BJ (cell line): ENCODE data around the gene CCL22. TPM values are rescaled to one million over a fixed set of nuclear protein-coding genes. Genes with fewer than 3 reads are reported as not detected.
"Not testable (repeated sequence)": the region's sequence is repeated elsewhere in the genome, so short reads cannot be mapped to it uniquely, and the experiment has no call there.

Experiments used
- CTCF ChIA-PET: fragments of 350-600 bp; formaldehyde crosslinking; extraction: SDS; loops from one replicate; lab custom pipeline; 2021; ENCODE audit warnings: antibody characterized with exemption, inconsistent platforms; lab: Yijun Ruan, JAX
- POLR2A ChIA-PET: fragments of 300-600 bp; sonication (Branson Sonifier 250); formaldehyde crosslinking; extraction: SDS; loops from one replicate; lab custom pipeline; 2021; ENCODE audit warnings: antibody characterized with exemption; lab: Charles Lee
- DNase-seq: peaks from one replicate; pipeline ENCODE4 v3.0.0-alpha.2; 2011; ENCODE audit warnings: low read depth
- H3K27me3 ChIP-seq: 2 replicates; pipeline ENCODE4 v1.6.0; 2011; ENCODE audit warnings: low read length; ENCODE audit not compliant: control insufficient read depth, insufficient read depth
- H3K36me3 ChIP-seq: 2 replicates; pipeline ENCODE4 v1.5.1; 2011; ENCODE audit warnings: low read length; ENCODE audit not compliant: control insufficient read depth, insufficient read depth
- H3K4me3 ChIP-seq: 2 replicates; pipeline ENCODE4 v1.5.1; 2011; ENCODE audit warnings: low read depth, mild to moderate bottlenecking, control low read depth, low read length
- polyA plus RNA-seq: library from polyadenylated mRNA; depleted of rRNA; stranded (reverse); fragments of >200 nt; gene quantifications from 2 replicates; pipeline ENCODE4 v1.2.3, GENCODE V29; 2011
- TF ChIP-seq, protein P1 (sequence below): IDR thresholded peaks from 2 replicates; pipeline ENCODE4 v1.5.1; 2011; ENCODE audit warnings: low read depth, mild to moderate bottlenecking, control low read depth, inconsistent platforms, low read length, moderate library complexity; ENCODE audit not compliant: insufficient read depth

The CCL22 gene
- polyA plus RNA-seq, 1 experiment, result not detected

DNA sequence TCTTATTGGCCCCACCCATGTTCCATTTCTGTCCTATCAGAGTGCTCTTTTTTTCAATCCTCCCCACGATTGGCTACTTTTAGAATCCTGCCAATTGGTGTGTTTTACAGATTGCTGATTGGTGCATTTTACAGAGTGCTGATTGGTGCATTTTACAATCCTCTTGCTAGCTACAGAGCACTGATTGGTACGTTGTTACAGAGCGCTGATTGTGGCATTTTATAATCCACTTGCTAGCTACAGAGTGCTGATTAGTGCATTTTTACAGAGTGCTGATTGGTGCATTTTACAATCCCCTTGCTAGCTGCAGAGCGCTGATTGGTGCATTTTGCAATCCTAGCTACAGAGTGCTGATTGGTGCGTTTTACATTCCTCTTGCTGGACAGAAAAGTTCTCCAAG, 36.4 kb downstream of the CCL22 start:
- CTCF ChIA-PET, result interaction anchor here (1.3 to 1.7 kb wide), 3 partner anchors 9 to 28 kb away, joined by 4 to 9 read pairs (median 4); no protein-coding TSS in a partner anchor
- Histone ChIP-seq H3K36me3 (no peaks in the 10 kb centered on the region), H3K27me3 (peaks cover 14% of the 10 kb centered on the region), H3K4me3 (no peak overlapping the region)
- POLR2A ChIA-PET, result no interaction called here
- no peak for DNase-seq
- TF ChIP-seq, protein P1, sequence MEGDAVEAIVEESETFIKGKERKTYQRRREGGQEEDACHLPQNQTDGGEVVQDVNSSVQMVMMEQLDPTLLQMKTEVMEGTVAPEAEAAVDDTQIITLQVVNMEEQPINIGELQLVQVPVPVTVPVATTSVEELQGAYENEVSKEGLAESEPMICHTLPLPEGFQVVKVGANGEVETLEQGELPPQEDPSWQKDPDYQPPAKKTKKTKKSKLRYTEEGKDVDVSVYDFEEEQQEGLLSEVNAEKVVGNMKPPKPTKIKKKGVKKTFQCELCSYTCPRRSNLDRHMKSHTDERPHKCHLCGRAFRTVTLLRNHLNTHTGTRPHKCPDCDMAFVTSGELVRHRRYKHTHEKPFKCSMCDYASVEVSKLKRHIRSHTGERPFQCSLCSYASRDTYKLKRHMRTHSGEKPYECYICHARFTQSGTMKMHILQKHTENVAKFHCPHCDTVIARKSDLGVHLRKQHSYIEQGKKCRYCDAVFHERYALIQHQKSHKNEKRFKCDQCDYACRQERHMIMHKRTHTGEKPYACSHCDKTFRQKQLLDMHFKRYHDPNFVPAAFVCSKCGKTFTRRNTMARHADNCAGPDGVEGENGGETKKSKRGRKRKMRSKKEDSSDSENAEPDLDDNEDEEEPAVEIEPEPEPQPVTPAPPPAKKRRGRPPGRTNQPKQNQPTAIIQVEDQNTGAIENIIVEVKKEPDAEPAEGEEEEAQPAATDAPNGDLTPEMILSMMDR, result no peak

DNA sequence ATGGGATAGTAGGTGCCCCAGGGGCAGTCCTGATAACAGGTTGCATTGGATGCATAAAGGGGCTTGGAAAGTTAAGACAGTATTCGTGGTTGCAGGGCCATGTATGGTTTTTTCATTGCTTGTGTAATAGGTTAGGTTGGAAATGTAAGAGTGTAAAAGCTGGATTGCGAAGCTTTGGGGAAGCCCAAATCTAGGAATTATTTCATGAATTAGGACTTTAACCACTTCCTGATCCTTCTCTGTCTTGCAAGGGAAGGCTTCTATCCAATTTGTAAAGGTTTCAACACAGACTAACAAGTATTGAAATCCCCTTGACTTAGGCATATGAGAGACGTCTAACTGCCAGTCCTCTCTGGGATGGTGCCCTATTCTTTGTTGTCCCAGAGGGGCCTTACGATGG, 38.2 kb downstream of the CCL22 start:
- Histone ChIP-seq H3K27me3 (peaks cover 4% of the 10 kb centered on the region), H3K4me3 (no peak overlapping the region), H3K36me3 (no peaks in the 10 kb centered on the region)
- TF ChIP-seq, protein P1, result no peak
- POLR2A ChIA-PET, result no interaction called here
- CTCF ChIA-PET, result no interaction called here
- no peak for DNase-seq

DNA sequence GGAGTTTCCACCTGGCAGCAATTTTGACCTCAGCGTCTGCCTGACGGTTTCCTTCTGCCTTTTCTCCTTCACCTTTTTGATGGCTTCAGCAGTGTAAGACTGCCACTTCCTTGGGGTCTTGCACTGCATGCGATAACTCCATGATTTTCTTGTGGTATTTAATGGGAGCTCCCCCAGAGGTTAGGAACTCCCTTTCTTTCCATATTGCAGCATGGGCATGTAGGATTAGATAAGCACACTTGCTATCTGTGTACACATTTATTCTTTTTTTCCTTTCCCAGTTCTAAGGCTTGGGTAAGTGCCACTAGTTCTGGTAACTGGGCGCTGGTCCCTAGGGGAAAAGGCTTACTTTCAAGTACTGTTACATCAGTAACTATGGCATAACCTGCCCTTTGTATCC, 38.9 kb downstream of the CCL22 start:
- H3K4me3 ChIP-seq, POLR2A ChIA-PET, DNase-seq, H3K27me3 ChIP-seq, H3K36me3 ChIP-seq, CTCF ChIA-PET: not testable (repeated sequence)

DNA sequence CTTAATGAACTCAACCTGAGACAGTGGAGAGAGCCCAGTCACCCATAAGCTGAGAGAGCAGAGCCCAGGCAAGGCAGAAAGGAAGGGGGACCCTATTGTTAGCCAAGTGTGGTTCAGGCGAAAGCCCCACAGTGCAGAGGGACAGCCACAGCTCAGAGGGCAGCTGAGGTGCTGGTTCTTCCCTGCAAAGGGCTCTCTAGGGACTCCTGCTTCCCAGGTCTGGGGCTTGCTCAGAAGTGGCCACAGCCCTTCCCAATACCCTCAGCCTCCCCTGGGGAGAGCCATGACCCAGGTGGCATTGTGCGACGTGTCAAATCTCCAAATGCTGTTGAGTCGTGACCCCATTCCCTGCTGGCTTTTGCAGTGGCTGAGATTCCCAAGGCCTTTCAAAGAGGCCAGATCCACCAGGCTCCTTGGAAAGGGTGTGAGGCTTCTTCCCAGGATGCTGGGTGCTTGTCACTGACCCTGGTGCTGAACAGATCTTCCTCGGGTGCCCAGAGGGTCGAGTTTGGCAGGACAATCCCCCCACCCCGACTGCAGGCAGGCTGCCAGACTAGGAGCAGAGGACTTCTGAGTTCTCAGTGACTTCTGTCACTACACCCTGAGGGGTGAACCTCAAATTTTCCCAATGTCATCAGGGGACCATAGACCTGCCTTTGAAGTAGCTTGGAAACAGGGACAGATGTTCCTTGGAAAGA, 43.5 kb downstream of the CCL22 start:
- POLR2A ChIA-PET, result interaction anchor here (0.6 kb wide), 1 partner anchor 39 kb away, joined by 3 read pairs; no protein-coding TSS in a partner anchor

DNA sequence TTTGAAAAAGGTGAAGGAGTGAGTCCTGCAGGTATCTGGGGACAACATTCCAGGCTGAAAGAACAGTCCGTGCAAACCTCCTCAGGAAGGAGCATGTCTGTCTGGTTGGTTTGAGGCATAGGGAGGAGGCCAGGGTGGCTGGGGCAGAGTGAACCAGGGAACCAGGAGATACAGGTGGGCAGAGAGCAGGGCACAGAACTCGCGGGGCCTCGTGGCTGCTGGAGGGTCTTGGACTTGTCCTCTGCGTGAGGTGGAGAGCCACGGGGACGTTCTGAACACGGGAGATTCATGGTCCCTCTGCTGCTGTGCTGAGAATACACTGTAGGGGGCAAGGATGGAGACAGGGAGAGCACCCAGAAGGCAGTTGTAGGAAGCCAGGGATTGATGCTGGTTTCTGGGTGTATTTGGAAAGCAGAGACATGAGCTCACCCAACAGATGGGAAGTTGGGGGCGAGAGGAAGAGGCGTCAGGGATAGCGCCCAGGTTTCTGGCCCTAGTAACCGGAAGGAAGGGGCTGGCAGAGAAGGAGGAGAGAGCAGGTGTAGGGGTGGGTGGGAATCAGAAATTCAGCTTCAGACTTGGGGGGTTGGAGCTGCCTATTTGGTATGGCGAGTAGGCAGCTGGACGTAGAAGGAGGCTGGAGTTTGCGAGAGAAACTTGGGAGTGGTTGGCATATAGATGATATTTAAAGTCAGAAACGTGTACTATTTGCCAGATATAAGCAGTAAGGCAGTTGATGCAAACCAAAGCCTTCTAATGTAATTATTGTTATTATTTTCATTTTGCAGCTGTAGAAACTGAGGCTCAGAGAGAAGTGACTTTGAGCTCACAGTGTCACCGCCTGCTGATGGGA, 45.6 kb downstream of the CCL22 start, which contains the start of gene CCL17:
TSS of gene CCL17 (plus strand) at position 803 of the 853 bp plus-strand sequence. CDS start 9,166 bp downstream, outside the sequence.
- H3K27me3 ChIP-seq, result peaks cover 10% of the 10 kb centered on the region
- DNase-seq, result no peak
- ChIA-PET CTCF (interaction anchor here (0.9 to 3.2 kb wide), 3 partner anchors 12 to 115 kb away, joined by 3 to 21 read pairs (median 4); no protein-coding TSS in a partner anchor), POLR2A (no interaction called here)
- TF ChIP-seq, protein P1, result no peak
- no peaks in the 10 kb centered on the region for H3K36me3 ChIP-seq
- no peak within 1 kb of the TSS for H3K4me3 ChIP-seq

More for the DNA sequence above, 43.5 kb downstream of the CCL22 start:
- Histone ChIP-seq H3K4me3 (no peak overlapping the region), H3K27me3 (peaks cover 10% of the 10 kb centered on the region), H3K36me3 (no peaks in the 10 kb centered on the region)
- CTCF ChIA-PET, result interaction anchor here (1.3 to 2.7 kb wide), 2 partner anchors 16 to 102 kb away, joined by 4 to 7 read pairs; no protein-coding TSS in a partner anchor
- TF ChIP-seq, protein P1, result no peak
- DNase-seq, result no peak
